ENCODE data around the gene RBMS3. TPM values are rescaled to one million over a fixed set of nuclear protein-coding genes. Genes with fewer than 3 reads are reported as not detected.

Gene RBMS3
- total and polyA plus RNA-seq, 12 donors, result 8.7 to 90.1 (median 51.2) TPM

DNA sequence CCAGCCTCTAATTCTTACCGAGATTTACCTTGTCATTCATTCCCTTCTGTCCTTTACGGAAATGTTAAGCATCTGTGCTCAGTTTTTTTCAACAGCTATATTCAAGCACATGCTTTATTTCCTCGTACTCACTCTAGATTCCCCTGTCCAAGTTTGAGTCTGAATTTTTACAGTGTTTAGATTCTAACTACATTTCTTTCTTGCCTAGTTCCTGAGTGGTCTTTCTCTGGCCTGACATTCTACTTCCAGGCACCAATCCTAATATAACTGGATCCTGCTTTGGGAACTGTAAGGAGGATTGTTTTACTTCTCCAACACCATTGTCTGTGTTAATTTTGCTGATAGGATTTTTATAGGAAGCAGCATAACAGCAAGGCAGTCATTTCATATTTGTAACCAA, 222.4 kb downstream of the RBMS3 start:
- Histone ChIP-seq H3K27ac (peak overlapping the region in 2 of 5 donors; percentile 18 to 57), H3K9me3 (replicated peaks in 1 of 3) (no peaks in the 10 kb centered on the region), H3K27me3 (no peaks in the 10 kb centered on the region), H3K4me3 (no peak overlapping the region), H3K4me1 (replicated peaks in 1 of 2) (no peaks in the 10 kb centered on the region), H3K36me3 (replicated peaks in 1 of 2) (no peaks in the 10 kb centered on the region)
- no peak for TF ChIP-seq POLR2A (IDR thresholded peaks at IDR 0.05)
- TF ChIP-seq, protein P1, sequence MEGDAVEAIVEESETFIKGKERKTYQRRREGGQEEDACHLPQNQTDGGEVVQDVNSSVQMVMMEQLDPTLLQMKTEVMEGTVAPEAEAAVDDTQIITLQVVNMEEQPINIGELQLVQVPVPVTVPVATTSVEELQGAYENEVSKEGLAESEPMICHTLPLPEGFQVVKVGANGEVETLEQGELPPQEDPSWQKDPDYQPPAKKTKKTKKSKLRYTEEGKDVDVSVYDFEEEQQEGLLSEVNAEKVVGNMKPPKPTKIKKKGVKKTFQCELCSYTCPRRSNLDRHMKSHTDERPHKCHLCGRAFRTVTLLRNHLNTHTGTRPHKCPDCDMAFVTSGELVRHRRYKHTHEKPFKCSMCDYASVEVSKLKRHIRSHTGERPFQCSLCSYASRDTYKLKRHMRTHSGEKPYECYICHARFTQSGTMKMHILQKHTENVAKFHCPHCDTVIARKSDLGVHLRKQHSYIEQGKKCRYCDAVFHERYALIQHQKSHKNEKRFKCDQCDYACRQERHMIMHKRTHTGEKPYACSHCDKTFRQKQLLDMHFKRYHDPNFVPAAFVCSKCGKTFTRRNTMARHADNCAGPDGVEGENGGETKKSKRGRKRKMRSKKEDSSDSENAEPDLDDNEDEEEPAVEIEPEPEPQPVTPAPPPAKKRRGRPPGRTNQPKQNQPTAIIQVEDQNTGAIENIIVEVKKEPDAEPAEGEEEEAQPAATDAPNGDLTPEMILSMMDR (IDR thresholded peaks at IDR 0.05), result no peak
- 85 to 91% (median 90%) methylated on average over 3 of the region's 3 CpGs for WGBS, 4 donors
- intact Hi-C loops (cut with DNase I), result no loop called here
- DNase-seq, result no peak

DNA sequence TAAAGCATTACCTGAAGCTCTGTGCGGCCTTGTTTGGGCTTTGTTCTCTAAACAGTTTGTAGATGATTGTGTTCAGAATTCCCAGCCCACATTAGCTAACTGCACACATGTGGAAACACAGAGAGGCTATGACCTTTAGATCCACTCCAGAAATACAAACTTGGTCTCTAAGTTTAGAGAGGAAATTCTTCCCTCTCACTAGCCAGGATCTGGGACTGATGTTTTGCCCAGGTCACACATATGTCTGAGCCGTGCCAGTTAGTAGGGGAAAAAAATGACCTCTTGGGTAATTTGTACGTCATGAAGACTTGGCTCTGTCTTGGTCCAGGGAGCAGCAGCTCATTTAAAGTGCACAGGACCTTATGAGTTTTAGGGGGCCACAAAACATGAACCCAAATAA, 223.1 kb downstream of the RBMS3 start:
- H3K4me1 ChIP-seq (replicated peaks in 1 of 2), result no peaks in the 10 kb centered on the region
- H3K36me3 ChIP-seq (replicated peaks in 1 of 2), result no peaks in the 10 kb centered on the region
- 55 to 66% (median 59%) methylated on average over 3 of the region's 3 CpGs for WGBS, 4 donors
- DNase-seq, result peak in 3 of 7 donors; percentile 6 to 55 (median 20)
- H3K9me3 ChIP-seq (replicated peaks in 1 of 3), result no peaks in the 10 kb centered on the region
- TF ChIP-seq, protein P1 (IDR thresholded peaks at IDR 0.05), result no peak
- TF ChIP-seq POLR2A (IDR thresholded peaks at IDR 0.05), result no peak
- peak overlapping the region in 2 of 5 donors; percentile 18 to 57 for H3K27ac ChIP-seq
- no peak overlapping the region for H3K4me3 ChIP-seq
- intact Hi-C loops (cut with DNase I), result no loop called here
- H3K27me3 ChIP-seq, result no peaks in the 10 kb centered on the region

DNA sequence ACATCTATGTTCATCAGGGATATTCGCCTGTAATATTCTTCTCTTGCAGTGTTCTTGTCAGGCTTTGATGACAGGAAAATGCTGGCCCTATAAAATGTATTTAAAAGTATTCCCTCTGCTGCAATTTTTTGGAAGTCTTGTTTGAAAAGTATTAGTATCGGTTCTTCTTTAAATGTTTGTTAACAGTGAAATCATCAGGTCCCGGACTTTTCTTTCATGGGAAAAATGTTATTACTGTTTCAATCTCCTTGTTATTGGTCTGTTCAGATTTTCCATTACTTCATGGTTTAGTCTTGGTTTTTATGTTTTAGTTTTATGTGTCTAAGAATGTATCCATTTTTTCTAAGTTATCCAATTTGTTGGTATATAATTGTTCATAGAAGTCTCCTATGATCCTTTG, 225.6 kb downstream of the RBMS3 start:
- Histone ChIP-seq H3K4me3 (no peak overlapping the region), H3K27ac (no peak overlapping the region)
- intact Hi-C loops (cut with DNase I), result no loop called here

DNA sequence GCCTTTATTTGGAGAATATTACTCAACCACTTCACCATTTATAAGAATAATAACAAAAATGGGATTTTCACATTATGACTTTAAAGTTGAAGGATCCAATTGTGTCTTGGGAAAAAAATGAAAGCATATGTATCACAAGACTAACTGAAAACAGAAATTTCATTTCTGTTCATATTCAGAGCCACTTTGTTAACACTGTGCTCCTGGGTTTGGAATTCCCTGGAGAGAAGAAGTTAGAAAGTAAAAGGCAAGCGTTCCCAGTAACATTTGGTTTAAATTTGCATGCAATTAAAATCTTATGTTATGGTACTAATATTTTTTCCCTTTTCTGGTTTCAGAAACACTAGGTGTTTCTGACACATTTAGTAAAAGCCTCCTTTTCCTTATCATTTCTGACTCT, 230.8 kb downstream of the RBMS3 start:
- intact Hi-C loops (cut with DNase I), result no loop called here
- DNase-seq, result no peak
- no peaks in the 10 kb centered on the region for H3K36me3 ChIP-seq (replicated peaks in 1 of 2)
- WGBS, 4 donors, result 71 to 90% (median 77%) methylated on average over 1 of the region's 1 CpG
- H3K4me3 ChIP-seq, result no peak overlapping the region
- no peaks in the 10 kb centered on the region for H3K27me3 ChIP-seq
- H3K9me3 ChIP-seq (replicated peaks in 1 of 3), result no peaks in the 10 kb centered on the region
- H3K4me1 ChIP-seq (replicated peaks in 1 of 2), result peaks cover 0 to 42% of the 10 kb centered on the region in 2 donors
- no peak overlapping the region for H3K27ac ChIP-seq
- TF ChIP-seq, protein P1 (IDR thresholded peaks at IDR 0.05), result no peak
- no peak for TF ChIP-seq POLR2A (IDR thresholded peaks at IDR 0.05)

More for the DNA sequence above, 225.6 kb downstream of the RBMS3 start:
- DNase-seq, result no peak
- Histone ChIP-seq H3K9me3 (replicated peaks in 1 of 3) (no peaks in the 10 kb centered on the region), H3K27me3 (no peaks in the 10 kb centered on the region), H3K36me3 (replicated peaks in 1 of 2) (no peaks in the 10 kb centered on the region), H3K4me1 (replicated peaks in 1 of 2) (no peaks in the 10 kb centered on the region)
- WGBS, 4 donors, result 92 to 96% (median 93%) methylated on average over 3 of the region's 3 CpGs
- no peak for TF ChIP-seq POLR2A (IDR thresholded peaks at IDR 0.05)
- TF ChIP-seq, protein P1 (IDR thresholded peaks at IDR 0.05), result no peak
